Muscle of leg (tissue), 11 donors: Measurements from ENCODE around the gene DSTYK. TPM values are rescaled to one million over a fixed set of nuclear protein-coding genes. Genes with fewer than 3 reads are reported as not detected.
A peak's percentile ranks its signal among the peaks of the same experiment; 100 is the strongest.
"Not testable (repeated sequence)": the region's sequence is repeated elsewhere in the genome, so short reads cannot be mapped to it uniquely, and the experiment has no call there.

Experiments
- DNase-seq: peaks from one replicate; pipeline ENCODE4 v3.0.0; 2013
- H3K27ac ChIP-seq: one replicate; pipeline ENCODE4 v1.5.1; 2013; ENCODE audit warnings: mild to moderate bottlenecking, low read length, control low read depth
- H3K27me3 ChIP-seq: one replicate; pipeline ENCODE4 v1.6.1; 2013; ENCODE audit warnings: low read length; ENCODE audit not compliant: control insufficient read depth, insufficient read depth
- H3K36me3 ChIP-seq: one replicate; pipeline ENCODE4 v1.6.1; 2013; ENCODE audit warnings: low read length; ENCODE audit not compliant: control insufficient read depth, insufficient read depth
- H3K4me1 ChIP-seq: one replicate; pipeline ENCODE4 v1.6.1; 2013; ENCODE audit warnings: low read length; ENCODE audit not compliant: control insufficient read depth, insufficient read depth
- H3K4me3 ChIP-seq: one replicate; pipeline ENCODE4 v1.5.1; 2013; ENCODE audit warnings: low read length, control low read depth
- H3K9me3 ChIP-seq: replicated peaks from 2 replicates; pipeline ENCODE4 v1.6.1; 2013; ENCODE audit warnings: low read depth, low read length; ENCODE audit not compliant: control insufficient read depth
- WGBS: methylation state at CpG from one replicate; pipeline ENCODE4 v1.1.5; 2013; ENCODE audit warnings: missing lambda C conversion rate; ENCODE audit not compliant: insufficient coverage; 5-methylcytosine and 5-hydroxymethylcytosine counted together
- polyA plus RNA-seq, 8 donors: library from polyadenylated mRNA; unstranded; fragments of 120-200 nt; gene quantifications; one replicate each; pipeline versions ENCODE4 v1.2.1 to v1.2.3, GENCODE V29; 2013; ENCODE audit warnings: inconsistent platforms in 1 of 8, low replicate concordance in 1 of 8; ENCODE audit not compliant: insufficient read length in 8 of 8, insufficient read depth in 1 of 8
- total RNA-seq: library from RNA; stranded (reverse); fragments of 120-200 nt; gene quantifications from one replicate; pipeline ENCODE4 v1.2.4, GENCODE V29; 2013

DSTYK gene
- total and polyA plus RNA-seq, 9 donors = 6.0 to 9.4 (median 7.1) TPM

- Histone ChIP-seq H3K27me3 (no peaks in the 10 kb centered on the region), H3K4me1 (peaks cover 4% of the 10 kb centered on the region), H3K36me3 (peaks cover 15% of the 10 kb centered on the region), H3K9me3 (no peaks in the 10 kb centered on the region), H3K4me3 (no peak overlapping the region), H3K27ac (no peak overlapping the region)
- no peak for DNase-seq
- 60% methylated on average over 2 of the region's 2 CpGs for WGBS
Measured at GRCh38 chr1:205182930-205183329, 28.6 kb downstream of the DSTYK start.

DNA sequence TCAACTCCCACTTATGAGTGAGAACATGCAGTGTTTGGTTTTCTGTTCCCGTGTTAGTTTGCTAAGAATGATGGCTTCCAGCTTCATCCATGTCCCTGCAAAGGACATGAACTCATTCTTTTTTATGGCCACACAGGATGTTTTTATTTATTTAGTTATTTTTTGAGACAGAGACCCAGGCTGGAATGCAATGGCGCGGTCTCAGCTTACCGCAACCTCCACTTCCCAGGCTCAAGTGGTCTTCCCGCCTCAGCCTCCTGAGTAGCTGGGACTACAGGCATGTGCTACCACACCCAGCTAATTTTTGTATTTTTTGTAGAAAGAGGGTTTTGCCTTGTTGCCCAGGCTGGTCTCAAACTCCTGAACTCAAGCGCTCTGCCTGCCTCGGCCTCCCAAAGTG lies 31.2 kb downstream of the DSTYK start:
- H3K4me3 ChIP-seq, DNase-seq, H3K9me3 ChIP-seq, H3K4me1 ChIP-seq, H3K36me3 ChIP-seq, H3K27me3 ChIP-seq, H3K27ac ChIP-seq: not testable (repeated sequence)
- WGBS = 100% methylated on average over 2 of the region's 7 CpGs

DNA sequence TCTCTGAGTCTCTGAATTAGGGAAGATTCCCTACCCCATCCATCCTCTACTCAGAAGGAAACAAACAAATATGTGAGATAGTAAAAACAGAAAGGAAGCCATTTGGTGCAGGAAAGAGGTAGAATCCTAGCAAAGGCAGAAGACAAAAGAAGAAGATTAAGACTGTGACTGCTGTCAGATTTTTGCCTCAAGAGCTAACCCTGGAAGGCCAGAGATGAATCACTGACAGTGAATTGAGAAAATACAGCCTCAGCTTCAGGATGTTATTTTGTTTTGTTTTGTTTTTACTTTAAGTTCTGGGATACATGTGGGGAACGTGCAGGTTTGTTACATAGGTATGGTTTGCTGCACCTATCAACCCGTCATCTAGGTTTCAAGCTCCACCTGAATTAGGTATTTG lies 31.7 kb downstream of the DSTYK start:
- H3K27me3 ChIP-seq = no peaks in the 10 kb centered on the region
- H3K9me3 ChIP-seq = no peaks in the 10 kb centered on the region
- no peak for DNase-seq
- no peak overlapping the region for H3K27ac ChIP-seq
- H3K36me3 ChIP-seq = peaks cover 5% of the 10 kb centered on the region
- no peak overlapping the region for H3K4me3 ChIP-seq
- WGBS = no CpG with 5 or more reads among the region's 2 CpGs
- peaks cover 5% of the 10 kb centered on the region for H3K4me1 ChIP-seq

- no CpG with 5 or more reads among the region's 4 CpGs for WGBS
- DNase-seq = peak; percentile 18
- Histone ChIP-seq H3K4me1 (peaks cover 2% of the 10 kb centered on the region), H3K27me3 (no peaks in the 10 kb centered on the region), H3K4me3 (no peak overlapping the region), H3K36me3 (peaks cover 8% of the 10 kb centered on the region), H3K9me3 (no peaks in the 10 kb centered on the region), H3K27ac (no peak overlapping the region)
Measured at GRCh38 chr1:205172729-205173366, 38.7 kb downstream of the DSTYK start.

DNA sequence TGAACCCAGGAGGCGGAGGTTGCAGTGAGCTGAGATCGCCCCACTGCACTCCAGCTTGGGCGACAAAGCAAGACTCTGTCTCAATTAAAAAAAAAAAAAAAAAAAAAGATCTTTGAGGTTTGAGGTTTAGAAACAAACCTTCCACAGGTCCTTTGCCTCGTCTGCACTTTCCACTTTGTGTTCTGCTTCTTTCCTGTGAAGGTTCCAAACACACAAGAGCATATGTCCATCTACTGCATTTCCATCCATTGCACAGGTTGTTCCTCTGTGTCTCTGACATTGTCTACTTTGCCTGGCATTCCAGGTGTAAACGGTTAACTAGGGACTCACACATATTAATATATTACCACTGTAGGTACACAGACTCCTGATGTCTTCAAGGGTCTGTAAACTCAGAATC lies 40.1 kb downstream of the DSTYK start:
- 71% methylated on average over 1 of the region's 5 CpGs for WGBS
- no peak for DNase-seq
- H3K27ac ChIP-seq = no peak overlapping the region
- H3K27me3 ChIP-seq = no peaks in the 10 kb centered on the region
- H3K36me3 ChIP-seq = peaks cover 9% of the 10 kb centered on the region
- no peaks in the 10 kb centered on the region for H3K9me3 ChIP-seq
- H3K4me3 ChIP-seq = no peak overlapping the region
- peaks cover 2% of the 10 kb centered on the region for H3K4me1 ChIP-seq

DNA sequence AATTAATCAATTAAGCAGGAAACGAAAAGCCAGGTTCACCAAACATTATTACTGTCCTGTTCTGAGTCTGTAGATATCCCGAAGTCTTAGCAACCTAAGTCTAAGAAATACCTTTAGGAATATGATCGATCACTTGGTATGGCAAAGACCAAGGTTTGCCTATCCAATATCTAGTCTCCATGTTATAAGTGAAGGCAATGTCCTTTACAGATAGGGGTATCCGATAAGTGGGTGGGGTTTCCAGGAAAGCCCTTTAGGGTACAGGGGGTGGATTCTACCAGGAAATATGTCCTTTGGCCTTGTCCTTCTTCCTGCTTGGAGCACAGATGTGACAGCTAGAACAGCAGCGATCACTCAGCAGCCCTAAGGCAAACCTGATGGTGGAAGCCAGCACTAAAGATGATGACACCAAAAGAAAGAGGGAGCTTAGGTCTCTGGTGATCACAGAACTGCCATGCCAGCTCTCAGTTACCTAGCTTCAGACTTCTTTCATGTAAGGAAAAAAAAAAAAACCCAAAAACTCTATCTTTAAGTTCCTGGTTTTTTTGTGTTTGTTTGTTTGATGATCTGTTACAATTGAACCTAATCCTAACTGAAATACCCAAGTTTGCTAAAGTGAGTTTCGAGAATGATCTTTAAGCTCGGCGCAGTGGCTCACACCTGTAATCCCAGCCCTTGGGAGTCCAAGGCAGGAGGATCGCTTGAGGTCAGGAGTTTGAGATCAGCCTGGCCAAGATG lies 40.8 kb downstream of the DSTYK start:
- Histone ChIP-seq H3K4me3 (no peak overlapping the region), H3K4me1 (peaks cover 2% of the 10 kb centered on the region), H3K36me3 (peaks cover 9% of the 10 kb centered on the region), H3K9me3 (no peaks in the 10 kb centered on the region), H3K27me3 (no peaks in the 10 kb centered on the region), H3K27ac (no peak overlapping the region)
- WGBS = 67% methylated on average over 4 of the region's 9 CpGs
- DNase-seq = no peak

- DNase-seq = no peak
- no peak overlapping the region for H3K4me3 ChIP-seq
- no peaks in the 10 kb centered on the region for H3K27me3 ChIP-seq
- WGBS = 87% methylated on average over 4 of the region's 10 CpGs
- no peaks in the 10 kb centered on the region for H3K4me1 ChIP-seq
- H3K36me3 ChIP-seq = peaks cover 9% of the 10 kb centered on the region
- H3K27ac ChIP-seq = no peak overlapping the region
- H3K9me3 ChIP-seq = no peaks in the 10 kb centered on the region
Measured at GRCh38 chr1:205169248-205169647, 42.3 kb downstream of the DSTYK start.

GRCh38 chr1:205168291-205168690 lies 43.2 kb downstream of the DSTYK start:
- Histone ChIP-seq H3K27ac (no peak overlapping the region), H3K4me1 (no peaks in the 10 kb centered on the region), H3K36me3 (peaks cover 14% of the 10 kb centered on the region), H3K4me3 (no peak overlapping the region), H3K9me3 (no peaks in the 10 kb centered on the region), H3K27me3 (no peaks in the 10 kb centered on the region)
- no CpG with 5 or more reads among the region's 1 CpG for WGBS
- no peak for DNase-seq

DNA sequence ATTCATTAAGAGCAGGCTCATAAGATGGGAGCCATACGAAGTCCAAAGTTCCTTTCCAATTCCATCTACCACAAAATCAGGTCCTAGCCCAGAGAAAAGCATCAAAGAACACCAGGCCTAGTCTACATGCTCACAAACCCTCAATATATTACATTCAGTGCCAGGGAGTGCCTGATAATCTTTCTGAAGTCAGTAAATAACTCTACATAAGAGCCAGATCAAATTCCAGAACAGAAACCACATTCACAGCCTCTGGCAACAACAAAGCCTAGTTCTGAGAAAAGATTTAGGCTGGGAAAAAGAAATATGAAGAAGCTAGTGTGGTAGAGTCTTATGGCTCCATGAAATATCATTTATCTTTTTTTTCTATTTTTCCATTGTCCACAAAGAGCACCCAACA lies 49.2 kb downstream of the DSTYK start:
- Histone ChIP-seq H3K36me3 (peaks cover 59% of the 10 kb centered on the region), H3K4me3 (no peak overlapping the region), H3K4me1 (no peaks in the 10 kb centered on the region), H3K9me3 (no peaks in the 10 kb centered on the region), H3K27ac (no peak overlapping the region), H3K27me3 (no peaks in the 10 kb centered on the region)
- 100% methylated on average over 1 of the region's 1 CpG for WGBS
- DNase-seq = no peak

DNA sequence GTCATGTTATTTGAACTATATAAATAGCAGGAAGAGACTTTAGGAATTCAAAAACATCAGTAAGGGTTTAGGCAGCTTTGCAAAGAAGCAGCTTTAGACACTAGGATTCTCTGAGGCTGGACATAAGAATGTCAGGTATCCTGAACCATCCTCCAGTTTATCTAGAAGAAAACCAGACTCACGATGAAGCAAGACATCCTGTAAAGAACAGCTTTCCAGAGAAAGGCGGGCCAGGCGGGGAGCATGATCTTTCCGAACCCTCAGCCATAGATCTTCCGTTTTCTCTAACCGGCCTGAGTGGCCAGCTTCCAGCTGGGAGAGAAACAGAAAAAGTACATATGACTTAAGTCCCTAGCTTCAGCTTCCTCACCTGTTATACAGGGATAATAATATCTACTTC lies 50.4 kb downstream of the DSTYK start:
- Histone ChIP-seq H3K9me3 (peaks cover 6% of the 10 kb centered on the region), H3K36me3 (peaks cover 68% of the 10 kb centered on the region), H3K27ac (no peak overlapping the region), H3K4me1 (no peaks in the 10 kb centered on the region), H3K27me3 (no peaks in the 10 kb centered on the region), H3K4me3 (no peak overlapping the region)
- WGBS = 100% methylated on average over 3 of the region's 6 CpGs
- DNase-seq = no peak
